Activated CD8-positive, alpha-beta T cell treated with anti-CD3 and anti-CD28 coated beads, Interleukin-2, amount 10 ng/mL, durations not matched to agents 7 days and 5 days (primary cell): ENCODE results near the gene COLEC11. TPM values are rescaled to one million over a fixed set of nuclear protein-coding genes. Genes with fewer than 3 reads are reported as not detected.

ENCODE experiments used
- ATAC-seq: fragments of 150-1000 bp; cut with Tn5 transposase; one replicate; pipeline ENCODE4 v1.10.0; 2021; ENCODE audit warnings: moderate library complexity
- CTCF ChIA-PET: fragments of 350-600 bp; sonication (Branson Sonifier 250); formaldehyde crosslinking; loops from one replicate; lab custom pipeline; 2021; ENCODE audit warnings: antibody characterized with exemption; lab: Charles Lee
- POLR2A ChIA-PET: fragments of 350-600 bp; sonication (Branson Sonifier 250); formaldehyde crosslinking; loops from one replicate; lab custom pipeline; 2021; ENCODE audit warnings: antibody characterized with exemption; lab: Charles Lee
- DNase-seq: peaks from one replicate; pipeline ENCODE4 v3.0.0-alpha.2; 2020
- H3K27ac Mint-ChIP-seq: one replicate; pipeline ENCODE4 v1.8.0; 2021; ENCODE audit warnings: mild to moderate bottlenecking, mixed read lengths
- H3K27me3 Mint-ChIP-seq: one replicate; pipeline ENCODE4 v1.8.0; 2021; ENCODE audit warnings: low read depth, mixed read lengths
- H3K36me3 Mint-ChIP-seq: one replicate; pipeline ENCODE4 v1.8.0; 2021; ENCODE audit warnings: low read depth, mixed read lengths
- H3K4me1 Mint-ChIP-seq: one replicate; pipeline ENCODE4 v1.8.0; 2021; ENCODE audit warnings: low read depth, mixed read lengths
- H3K4me3 Mint-ChIP-seq: one replicate; pipeline ENCODE4 v1.8.0; 2021; ENCODE audit warnings: mild to moderate bottlenecking, mixed read lengths
- H3K9me3 Mint-ChIP-seq: one replicate; pipeline ENCODE4 v1.8.0; 2022; ENCODE audit warnings: mixed read lengths; ENCODE audit not compliant: insufficient read depth
- total RNA-seq, 2 experiments: library from RNA; stranded (reverse); gene quantifications; one replicate each; pipeline ENCODE4 v1.2.3, GENCODE V29; 2021

COLEC11 gene
- total RNA-seq, 2 experiments from 2014 or later, result not detected

GRCh38 chr2:3637692-3638455 lies 43.0 kb downstream of the COLEC11 start:
- Mint-ChIP-seq H3K36me3 (no peaks in the 10 kb centered on the region), H3K27ac (no peak overlapping the region), H3K27me3 (no peaks in the 10 kb centered on the region), H3K9me3 (no peaks in the 10 kb centered on the region), H3K4me3 (no peak overlapping the region), H3K4me1 (no peaks in the 10 kb centered on the region)
- DNase-seq (no peak), ATAC-seq (no peak)
- POLR2A ChIA-PET, result no interaction called here
- CTCF ChIA-PET, result no interaction called here

DNA sequence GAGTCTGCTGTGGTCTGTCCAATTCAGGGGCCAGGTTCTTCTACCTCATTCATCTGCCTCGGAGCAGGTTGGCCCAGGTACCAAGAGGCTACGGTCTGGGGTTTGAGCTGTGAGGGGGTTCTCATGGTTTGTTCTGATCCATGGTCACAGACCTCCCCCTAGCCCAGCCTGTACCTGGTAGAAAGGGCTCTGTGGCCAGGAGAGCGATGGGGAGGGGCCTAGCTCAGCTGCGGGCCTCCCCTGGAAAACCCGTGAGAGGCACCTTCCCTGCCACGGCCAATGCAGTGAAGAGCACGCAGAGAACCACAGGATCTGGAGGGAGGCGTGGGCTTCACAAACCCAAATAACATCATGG lies 43.5 kb downstream of the COLEC11 start:
- CTCF ChIA-PET, result no interaction called here
- POLR2A ChIA-PET, result no interaction called here
- H3K9me3 Mint-ChIP-seq, result no peaks in the 10 kb centered on the region
- DNase-seq, result no peak
- H3K27me3 Mint-ChIP-seq, result no peaks in the 10 kb centered on the region
- no peaks in the 10 kb centered on the region for H3K4me1 Mint-ChIP-seq
- H3K36me3 Mint-ChIP-seq, result no peaks in the 10 kb centered on the region
- H3K27ac Mint-ChIP-seq, result no peak overlapping the region
- ATAC-seq, result no peak
- no peak overlapping the region for H3K4me3 Mint-ChIP-seq

GRCh38 chr2:3639015-3639630 lies 44.2 kb downstream of the COLEC11 start:
- no peak for DNase-seq
- H3K9me3 Mint-ChIP-seq, result no peaks in the 10 kb centered on the region
- H3K4me3 Mint-ChIP-seq, result no peak overlapping the region
- H3K36me3 Mint-ChIP-seq, result no peaks in the 10 kb centered on the region
- CTCF ChIA-PET, result no interaction called here
- H3K4me1 Mint-ChIP-seq, result no peaks in the 10 kb centered on the region
- no peak overlapping the region for H3K27ac Mint-ChIP-seq
- no peak for ATAC-seq
- H3K27me3 Mint-ChIP-seq, result no peaks in the 10 kb centered on the region
- POLR2A ChIA-PET, result no interaction called here

DNA sequence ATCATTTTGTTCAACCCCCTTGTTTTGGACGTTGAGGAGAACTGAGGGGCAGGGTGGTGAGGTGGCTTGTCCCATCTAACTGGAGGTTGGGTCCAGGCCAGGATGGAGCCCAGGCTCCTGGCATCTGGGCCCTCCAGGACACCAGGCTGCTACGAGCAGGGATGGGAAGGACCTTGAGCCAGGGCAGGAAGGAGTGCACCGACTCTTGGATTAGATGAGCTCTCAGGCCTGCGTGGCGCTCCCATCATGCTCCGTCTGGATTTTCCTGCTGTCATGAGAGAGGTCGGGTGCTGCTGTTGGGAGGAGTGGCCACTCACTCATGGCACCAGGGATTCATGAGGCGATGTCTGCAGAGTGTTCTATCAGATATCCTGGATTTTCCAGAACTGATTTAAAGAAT lies 44.7 kb downstream of the COLEC11 start:
- H3K27ac Mint-ChIP-seq, result no peak overlapping the region
- no peaks in the 10 kb centered on the region for H3K9me3 Mint-ChIP-seq
- no peaks in the 10 kb centered on the region for H3K4me1 Mint-ChIP-seq
- no peak overlapping the region for H3K4me3 Mint-ChIP-seq
- no peak for DNase-seq
- CTCF ChIA-PET, result no interaction called here
- POLR2A ChIA-PET, result no interaction called here
- H3K36me3 Mint-ChIP-seq, result no peaks in the 10 kb centered on the region
- ATAC-seq, result no peak
- no peaks in the 10 kb centered on the region for H3K27me3 Mint-ChIP-seq

DNA sequence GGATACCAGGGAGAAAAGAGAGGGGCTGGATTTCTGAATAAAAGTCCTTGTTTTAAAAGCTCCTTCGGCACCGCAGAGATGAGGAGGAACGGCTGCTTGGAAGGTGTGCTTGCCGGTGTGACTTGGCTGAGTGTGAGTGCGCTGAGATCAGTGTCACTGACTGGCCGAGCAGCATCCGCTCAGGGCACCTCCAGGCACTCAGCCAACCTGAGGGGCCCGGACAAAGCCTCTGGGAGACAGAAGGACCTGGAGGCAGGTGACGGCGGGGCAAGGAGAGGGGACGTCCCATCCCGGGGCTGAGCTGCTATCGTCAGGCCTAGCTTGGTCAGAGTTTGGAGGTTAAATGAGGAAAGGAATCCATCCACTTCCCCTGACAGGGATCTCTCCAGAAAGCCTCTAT lies 46.3 kb downstream of the COLEC11 start:
- POLR2A ChIA-PET, result no interaction called here
- Mint-ChIP-seq H3K36me3 (no peaks in the 10 kb centered on the region), H3K4me1 (no peaks in the 10 kb centered on the region), H3K9me3 (no peaks in the 10 kb centered on the region), H3K27ac (no peak overlapping the region), H3K27me3 (no peaks in the 10 kb centered on the region), H3K4me3 (no peak overlapping the region)
- CTCF ChIA-PET, result no interaction called here
- ATAC-seq (no peak), DNase-seq (no peak)

- no peaks in the 10 kb centered on the region for H3K4me1 Mint-ChIP-seq
- no peaks in the 10 kb centered on the region for H3K36me3 Mint-ChIP-seq
- CTCF ChIA-PET, result interaction anchor here (0.9 kb wide), 1 partner anchor 10 kb away, joined by 4 read pairs; no protein-coding TSS in a partner anchor
- ATAC-seq, result no peak
- no peaks in the 10 kb centered on the region for H3K9me3 Mint-ChIP-seq
- no peak overlapping the region for H3K27ac Mint-ChIP-seq
- DNase-seq, result no peak
- H3K27me3 Mint-ChIP-seq, result no peaks in the 10 kb centered on the region
- POLR2A ChIA-PET, result no interaction called here
- no peak overlapping the region for H3K4me3 Mint-ChIP-seq
Observed at GRCh38 chr2:3641841-3642421, 47.0 kb downstream of the COLEC11 start.

- Mint-ChIP-seq H3K4me3 (no peak overlapping the region), H3K27me3 (no peaks in the 10 kb centered on the region), H3K27ac (no peak overlapping the region), H3K4me1 (no peaks in the 10 kb centered on the region), H3K36me3 (no peaks in the 10 kb centered on the region), H3K9me3 (no peaks in the 10 kb centered on the region)
- CTCF ChIA-PET, result interaction anchor here (0.9 kb wide), 1 partner anchor 9 kb away, joined by 4 read pairs; no protein-coding TSS in a partner anchor
- ATAC-seq (no peak), DNase-seq (no peak)
- POLR2A ChIA-PET, result no interaction called here
Observed at GRCh38 chr2:3642521-3643215, 47.8 kb downstream of the COLEC11 start.

DNA sequence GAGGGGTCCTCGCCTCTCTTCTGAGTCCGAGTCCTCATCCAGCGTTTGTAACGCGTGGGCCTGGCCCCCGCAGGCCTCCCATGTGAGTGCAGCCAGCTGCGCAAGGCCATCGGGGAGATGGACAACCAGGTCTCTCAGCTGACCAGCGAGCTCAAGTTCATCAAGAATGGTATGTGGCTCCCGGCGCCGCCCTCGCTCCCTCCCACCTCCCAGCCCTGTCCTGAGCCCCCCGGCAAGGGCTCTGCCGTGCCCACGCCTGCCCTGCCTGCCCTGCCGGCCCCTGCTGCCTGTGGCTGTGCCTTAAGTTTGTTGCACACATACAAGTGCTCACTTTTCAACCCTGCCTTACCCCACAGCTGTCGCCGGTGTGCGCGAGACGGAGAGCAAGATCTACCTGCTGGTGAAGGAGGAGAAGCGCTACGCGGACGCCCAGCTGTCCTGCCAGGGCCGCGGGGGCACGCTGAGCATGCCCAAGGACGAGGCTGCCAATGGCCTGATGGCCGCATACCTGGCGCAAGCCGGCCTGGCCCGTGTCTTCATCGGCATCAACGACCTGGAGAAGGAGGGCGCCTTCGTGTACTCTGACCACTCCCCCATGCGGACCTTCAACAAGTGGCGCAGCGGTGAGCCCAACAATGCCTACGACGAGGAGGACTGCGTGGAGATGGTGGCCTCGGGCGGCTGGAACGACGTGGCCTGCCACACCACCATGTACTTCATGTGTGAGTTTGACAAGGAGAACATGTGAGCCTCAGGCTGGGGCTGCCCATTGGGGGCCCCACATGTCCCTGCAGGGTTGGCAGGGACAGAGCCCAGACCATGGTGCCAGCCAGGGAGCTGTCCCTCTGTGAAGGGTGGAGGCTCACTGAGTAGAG lies 48.7 kb downstream of the COLEC11 start:
- H3K27me3 Mint-ChIP-seq, result no peaks in the 10 kb centered on the region
- no peak overlapping the region for H3K4me3 Mint-ChIP-seq
- no peak for DNase-seq
- ChIA-PET CTCF (no interaction called here), POLR2A (no interaction called here)
- no peaks in the 10 kb centered on the region for H3K9me3 Mint-ChIP-seq
- no peak overlapping the region for H3K27ac Mint-ChIP-seq
- ATAC-seq, result no peak
- H3K4me1 Mint-ChIP-seq, result no peaks in the 10 kb centered on the region
- no peaks in the 10 kb centered on the region for H3K36me3 Mint-ChIP-seq

DNA sequence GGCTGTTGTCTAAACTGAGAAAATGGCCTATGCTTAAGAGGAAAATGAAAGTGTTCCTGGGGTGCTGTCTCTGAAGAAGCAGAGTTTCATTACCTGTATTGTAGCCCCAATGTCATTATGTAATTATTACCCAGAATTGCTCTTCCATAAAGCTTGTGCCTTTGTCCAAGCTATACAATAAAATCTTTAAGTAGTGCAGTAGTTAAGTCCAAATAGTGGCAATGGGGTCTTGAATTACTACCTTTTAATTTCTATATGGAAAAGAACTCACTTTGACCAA lies 49.3 kb downstream of the COLEC11 start:
- Mint-ChIP-seq H3K27me3 (no peaks in the 10 kb centered on the region), H3K9me3 (no peaks in the 10 kb centered on the region), H3K36me3 (no peaks in the 10 kb centered on the region), H3K4me1 (no peaks in the 10 kb centered on the region), H3K27ac (no peak overlapping the region), H3K4me3 (no peak overlapping the region)
- ATAC-seq (no peak), DNase-seq (no peak)
- ChIA-PET POLR2A (no interaction called here), CTCF (no interaction called here)

DNA sequence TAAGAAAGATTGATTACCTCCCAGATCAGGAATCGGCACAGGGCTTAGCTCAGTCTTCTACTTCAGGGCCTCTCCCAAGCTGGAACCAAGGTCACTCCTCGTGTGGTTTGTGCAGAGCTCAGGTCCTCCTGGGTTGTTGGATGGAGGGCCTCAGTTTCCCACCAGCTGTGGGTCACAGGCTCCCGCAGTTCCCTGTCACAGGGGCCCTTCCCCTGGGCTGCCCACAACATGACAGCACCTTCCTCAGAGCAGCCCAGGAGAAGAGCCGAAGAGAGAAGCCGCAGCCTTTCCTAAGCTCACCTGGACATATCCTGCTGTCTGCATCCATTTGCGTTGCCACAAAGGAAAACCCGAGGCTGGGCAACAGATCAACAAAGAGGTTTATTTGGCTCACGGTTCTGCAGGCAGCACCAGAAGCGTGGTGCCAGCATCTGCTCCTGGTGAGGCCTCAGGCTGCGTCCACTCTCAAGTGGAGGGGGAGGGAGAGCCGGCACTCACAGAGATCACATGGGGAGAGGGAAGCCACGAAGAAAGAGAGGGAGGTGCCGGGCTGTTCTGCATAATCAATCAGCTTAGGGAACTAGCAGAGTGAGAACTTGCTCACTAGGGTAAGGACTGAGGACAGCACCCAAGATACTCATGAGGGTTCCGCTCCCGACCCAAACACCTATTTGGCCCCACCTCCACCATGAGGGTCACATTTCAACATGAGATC lies 50.1 kb downstream of the COLEC11 start:
- Mint-ChIP-seq H3K27me3 (no peaks in the 10 kb centered on the region), H3K4me3 (no peak overlapping the region), H3K36me3 (no peaks in the 10 kb centered on the region), H3K4me1 (no peaks in the 10 kb centered on the region), H3K27ac (no peak overlapping the region), H3K9me3 (no peaks in the 10 kb centered on the region)
- ChIA-PET POLR2A (no interaction called here), CTCF (no interaction called here)
- DNase-seq (no peak), ATAC-seq (no peak)

GRCh38 chr2:3645745-3646389 lies 51.0 kb downstream of the COLEC11 start:
- Mint-ChIP-seq H3K4me3 (no peak overlapping the region), H3K27me3 (peaks cover under 1% of the 10 kb centered on the region), H3K9me3 (no peaks in the 10 kb centered on the region), H3K36me3 (no peaks in the 10 kb centered on the region), H3K27ac (no peak overlapping the region), H3K4me1 (peaks cover 2% of the 10 kb centered on the region)
- POLR2A ChIA-PET, result no interaction called here
- ATAC-seq, result no peak
- DNase-seq, result no peak
- CTCF ChIA-PET, result no interaction called here
